GM19463 (cell line): ENCODE results near the gene ADAMTS17.

Experiments used
- ATAC-seq: cut with Tn5 transposase; IDR thresholded peaks from one replicate; pipeline ENCODE4 v1.9.1; 2021; ENCODE audit warnings: mild to moderate bottlenecking, moderate library complexity; ENCODE audit not compliant: unreplicated experiment

Gene ADAMTS17

DNA sequence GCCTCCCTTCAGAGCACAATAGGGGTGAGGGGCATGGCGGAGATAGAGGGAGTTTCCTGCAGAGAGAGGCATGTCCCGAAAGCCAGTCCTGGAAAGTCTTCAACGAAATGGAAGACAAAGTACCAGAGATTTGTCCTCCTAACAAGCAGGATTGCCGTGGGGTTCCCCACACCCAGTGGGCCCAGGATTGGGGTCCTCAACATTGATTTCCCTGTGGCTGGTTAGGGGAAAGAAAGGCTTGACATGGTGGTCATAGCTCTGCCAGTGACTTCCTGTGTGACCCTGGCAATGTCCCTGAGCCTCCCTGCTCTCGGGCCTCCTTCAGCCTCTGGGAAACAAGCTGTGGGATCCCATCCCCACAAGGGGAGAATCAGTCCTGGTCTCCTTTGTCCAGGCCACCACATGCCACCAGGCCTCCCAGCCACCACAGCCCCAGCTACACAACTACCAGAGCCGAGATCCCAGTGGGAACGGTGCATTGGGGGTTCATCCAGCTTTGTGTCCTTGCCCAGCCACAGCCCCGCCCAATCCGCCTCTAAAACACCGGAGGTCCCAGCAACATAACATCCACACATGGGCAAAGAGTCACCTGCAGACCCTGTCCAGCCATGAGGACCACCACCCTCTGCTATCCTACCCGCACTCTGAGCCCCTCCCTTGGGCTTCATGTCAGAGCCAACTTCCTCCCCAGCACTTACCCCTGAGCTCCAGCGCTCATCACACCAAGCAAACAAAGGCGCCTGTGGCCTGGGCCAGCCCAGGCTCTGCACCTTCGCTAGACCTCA is 63.0 kb downstream of the ADAMTS17 start:
- no peak for ATAC-seq

DNA sequence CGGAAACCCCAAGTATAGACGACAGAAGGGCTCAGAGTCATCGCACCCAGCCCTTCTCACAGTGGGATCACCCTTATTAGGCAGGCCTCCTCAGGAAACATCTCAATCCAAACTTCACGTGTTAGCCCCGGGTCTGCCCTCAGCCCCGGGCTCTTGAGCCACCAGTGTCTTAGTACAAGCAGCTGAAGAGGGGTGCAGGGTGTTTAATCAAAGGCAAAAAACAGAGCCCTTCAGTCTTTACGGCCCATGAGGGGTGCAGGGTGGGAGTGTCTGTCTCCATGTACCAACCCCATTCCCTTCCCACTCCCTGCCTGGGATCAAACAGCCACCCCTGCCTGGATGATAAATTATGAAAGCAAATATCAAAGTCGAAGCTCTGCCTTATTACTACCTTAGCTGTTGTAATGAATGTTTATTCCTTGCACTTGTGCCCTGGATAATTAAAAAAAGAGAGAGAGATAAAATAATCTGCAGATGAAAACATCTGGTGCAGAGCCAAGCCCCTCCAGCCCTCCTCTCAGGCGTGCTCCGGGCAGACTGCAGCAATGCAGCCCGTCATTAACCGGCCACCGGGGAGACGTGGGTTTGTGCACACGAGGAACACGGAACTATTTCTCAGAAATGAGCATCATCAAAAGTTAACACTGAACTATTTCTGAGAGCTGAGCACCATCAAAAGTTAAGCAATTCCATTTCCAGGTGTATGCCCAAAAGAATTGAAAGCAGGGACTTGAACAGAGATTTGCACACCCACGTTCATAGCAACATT is 64.5 kb downstream of the ADAMTS17 start:
- ATAC-seq, result no peak

DNA sequence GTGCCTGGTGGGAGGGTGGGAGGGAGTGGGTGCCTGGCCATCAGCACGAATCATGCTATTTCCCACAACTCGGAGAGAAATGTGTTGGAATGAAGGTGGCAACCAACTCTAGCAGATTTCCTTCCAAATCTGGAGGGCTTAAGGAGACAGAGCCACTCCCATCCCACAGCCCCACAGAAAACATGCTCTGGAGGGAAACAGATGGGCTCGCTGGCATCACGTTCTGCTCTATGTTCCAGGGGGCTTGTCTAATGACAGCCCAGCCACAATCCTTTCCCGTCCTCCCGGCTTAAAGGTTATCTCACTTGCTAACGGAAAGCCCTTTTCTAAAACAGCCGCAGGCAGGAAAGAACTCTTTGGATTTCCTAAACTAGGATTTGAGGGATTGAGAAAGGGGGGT is 65.3 kb downstream of the ADAMTS17 start:
- ATAC-seq, result no peak

DNA sequence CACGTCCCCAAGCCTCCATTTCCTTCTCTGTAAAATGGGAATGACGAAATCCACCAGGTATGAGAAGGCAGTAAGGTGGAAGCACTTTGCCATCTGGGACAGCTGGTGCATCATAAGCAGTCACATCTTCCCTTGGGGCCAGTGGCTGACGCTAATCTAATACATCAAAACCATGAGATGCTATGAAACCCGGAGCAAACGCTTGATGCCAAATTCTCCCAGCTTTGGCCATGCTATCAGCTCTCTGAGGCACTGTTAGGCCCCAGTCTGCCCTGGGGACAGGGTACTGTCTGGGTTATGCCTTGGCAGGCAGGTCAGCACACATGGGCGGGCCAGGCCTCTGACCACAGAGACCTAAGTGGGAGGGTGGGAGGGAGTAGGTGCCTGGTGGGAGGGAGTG is 66.1 kb downstream of the ADAMTS17 start:
- no peak for ATAC-seq

DNA sequence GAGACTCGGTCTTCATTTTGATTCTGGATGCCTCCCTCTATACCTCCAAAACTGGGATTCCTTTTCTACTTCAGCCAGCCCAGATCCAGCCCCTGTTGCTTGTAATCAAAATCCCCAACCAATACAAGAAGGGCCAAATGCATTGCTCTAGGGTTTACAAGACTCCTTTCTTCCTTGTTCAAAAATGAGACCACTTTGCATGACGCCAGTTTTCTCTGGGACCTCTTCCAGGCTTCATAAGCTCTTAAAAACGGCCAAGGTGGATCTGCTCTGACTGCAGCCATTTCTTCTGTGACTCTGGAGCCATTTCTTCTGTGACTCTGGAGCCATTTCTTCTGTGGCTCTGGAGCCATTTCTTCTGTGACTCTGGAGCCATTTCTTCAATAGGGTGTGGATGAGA is 71.9 kb downstream of the ADAMTS17 start:
- ATAC-seq, result no peak

DNA sequence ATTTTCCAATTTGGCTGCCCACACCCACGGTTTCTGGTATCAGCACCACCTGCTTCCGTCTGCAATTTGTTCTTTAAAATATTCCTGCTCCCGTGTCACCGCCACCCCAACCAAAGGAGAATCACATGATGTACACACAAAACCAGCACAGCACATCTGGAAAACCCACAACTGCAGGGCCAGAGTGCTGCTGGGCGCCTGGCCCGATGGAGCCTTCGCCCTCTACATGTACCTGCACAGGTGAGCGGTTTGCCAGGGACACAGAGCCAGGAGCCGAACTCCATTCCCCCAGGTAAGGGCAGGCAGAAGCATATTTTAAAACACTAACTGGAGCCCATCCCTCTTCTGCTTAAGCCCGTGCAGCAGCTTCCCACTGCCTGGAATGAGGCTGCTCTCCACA is 75.6 kb downstream of the ADAMTS17 start:
- no peak for ATAC-seq

DNA sequence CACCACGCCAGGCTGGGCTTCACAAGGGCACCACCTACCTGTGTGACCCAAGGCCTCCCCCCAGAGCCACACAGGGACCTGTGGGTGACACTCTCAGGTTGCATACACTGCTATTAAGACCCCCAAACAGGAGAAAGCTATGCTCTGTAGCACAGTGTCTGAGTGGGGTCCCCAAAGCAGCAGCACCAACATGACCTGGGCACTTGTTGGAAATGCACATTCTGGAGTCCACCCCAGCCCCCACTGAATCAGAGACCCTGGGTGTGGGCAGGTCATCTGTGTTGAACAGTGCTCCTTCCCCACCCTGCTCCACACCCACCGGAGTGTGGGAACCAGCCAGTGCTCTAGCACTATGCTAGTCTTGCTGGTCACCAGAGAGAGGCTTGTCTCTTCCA is 76.1 kb downstream of the ADAMTS17 start:
- ATAC-seq, result no peak

DNA sequence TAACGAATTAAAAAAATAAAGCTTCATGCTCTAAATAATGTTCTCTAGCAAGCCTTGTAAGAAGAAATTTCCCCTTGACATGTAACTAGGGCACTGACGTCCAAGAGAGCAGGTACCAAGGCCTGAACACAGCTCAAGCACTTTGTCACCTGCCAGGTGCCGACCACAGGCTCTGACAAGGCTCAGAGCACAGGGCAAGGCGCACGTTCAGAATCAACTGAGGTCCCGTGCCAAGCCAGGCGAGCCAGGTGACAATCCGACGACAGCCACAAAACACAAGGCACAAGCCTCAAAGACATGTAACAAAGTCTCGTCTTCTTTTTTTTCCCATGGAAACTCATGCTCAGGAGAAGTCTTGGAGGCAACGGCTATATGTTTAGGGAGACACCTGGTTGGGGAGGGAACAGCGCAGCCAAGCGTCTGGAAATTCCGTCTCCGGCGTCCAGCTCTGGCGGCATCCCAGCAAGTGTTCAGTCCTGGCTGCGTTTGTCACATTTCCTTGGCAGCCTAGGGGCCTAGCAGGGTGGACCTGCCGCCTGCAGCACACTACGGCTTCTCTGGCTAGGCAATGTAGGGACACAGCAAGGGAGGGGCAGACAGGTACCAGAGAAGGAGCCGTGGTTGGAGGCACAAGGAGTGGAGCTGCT is 76.7 kb downstream of the ADAMTS17 start:
- ATAC-seq, result no peak

DNA sequence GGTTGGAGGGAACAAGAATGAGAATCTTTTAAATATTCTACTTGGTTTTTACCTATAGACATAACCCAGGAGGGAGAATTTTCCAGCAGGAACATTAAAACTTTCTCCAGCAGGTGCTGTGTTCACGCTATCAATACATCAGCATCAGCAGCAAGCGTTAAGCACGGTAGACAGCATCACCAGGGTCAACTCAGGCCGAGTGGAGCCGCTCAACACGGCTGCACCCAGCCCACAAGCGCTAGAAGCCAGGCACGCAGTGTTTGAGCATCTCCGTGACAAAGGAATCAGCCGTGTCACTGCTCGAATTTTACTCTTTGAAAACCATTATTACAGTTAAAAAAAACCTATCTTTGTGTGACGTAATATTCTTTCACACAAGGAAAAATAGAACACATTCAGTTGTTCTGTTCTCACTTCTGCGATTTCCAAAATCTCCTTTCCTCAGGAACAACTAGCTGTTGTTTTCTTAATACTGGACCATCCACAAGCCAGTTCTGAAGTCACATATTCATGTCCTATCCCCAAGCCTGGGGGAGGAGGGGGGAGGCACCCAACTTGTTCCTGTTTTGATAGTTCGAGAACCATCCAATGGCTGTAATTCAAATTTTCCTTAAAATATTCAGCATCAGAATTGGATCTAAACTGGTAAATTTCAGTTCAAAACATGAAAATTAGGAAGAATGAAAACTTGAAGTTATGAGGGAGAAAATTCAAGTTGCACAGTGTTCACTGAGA is 77.9 kb downstream of the ADAMTS17 start:
- no peak for ATAC-seq

DNA sequence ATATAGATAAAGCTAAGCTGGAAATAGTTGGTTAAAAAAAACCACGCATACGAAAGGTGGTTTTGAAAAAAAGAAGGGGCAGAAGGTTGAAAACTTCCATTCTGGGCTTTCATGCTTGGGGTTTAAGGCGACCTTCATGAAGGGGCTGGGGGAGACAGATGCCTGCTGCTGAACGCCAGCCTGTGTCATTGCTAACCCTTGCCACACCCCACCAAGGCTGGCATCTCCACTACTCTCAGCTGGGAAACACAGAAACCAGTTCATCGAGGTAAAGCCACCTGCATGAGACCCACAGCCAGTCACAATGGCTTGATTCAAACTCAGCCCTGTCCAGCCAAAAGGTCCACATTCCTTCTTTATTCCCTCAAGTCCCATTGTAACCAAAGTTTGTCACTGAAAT is 78.7 kb downstream of the ADAMTS17 start:
- ATAC-seq, result no peak

DNA sequence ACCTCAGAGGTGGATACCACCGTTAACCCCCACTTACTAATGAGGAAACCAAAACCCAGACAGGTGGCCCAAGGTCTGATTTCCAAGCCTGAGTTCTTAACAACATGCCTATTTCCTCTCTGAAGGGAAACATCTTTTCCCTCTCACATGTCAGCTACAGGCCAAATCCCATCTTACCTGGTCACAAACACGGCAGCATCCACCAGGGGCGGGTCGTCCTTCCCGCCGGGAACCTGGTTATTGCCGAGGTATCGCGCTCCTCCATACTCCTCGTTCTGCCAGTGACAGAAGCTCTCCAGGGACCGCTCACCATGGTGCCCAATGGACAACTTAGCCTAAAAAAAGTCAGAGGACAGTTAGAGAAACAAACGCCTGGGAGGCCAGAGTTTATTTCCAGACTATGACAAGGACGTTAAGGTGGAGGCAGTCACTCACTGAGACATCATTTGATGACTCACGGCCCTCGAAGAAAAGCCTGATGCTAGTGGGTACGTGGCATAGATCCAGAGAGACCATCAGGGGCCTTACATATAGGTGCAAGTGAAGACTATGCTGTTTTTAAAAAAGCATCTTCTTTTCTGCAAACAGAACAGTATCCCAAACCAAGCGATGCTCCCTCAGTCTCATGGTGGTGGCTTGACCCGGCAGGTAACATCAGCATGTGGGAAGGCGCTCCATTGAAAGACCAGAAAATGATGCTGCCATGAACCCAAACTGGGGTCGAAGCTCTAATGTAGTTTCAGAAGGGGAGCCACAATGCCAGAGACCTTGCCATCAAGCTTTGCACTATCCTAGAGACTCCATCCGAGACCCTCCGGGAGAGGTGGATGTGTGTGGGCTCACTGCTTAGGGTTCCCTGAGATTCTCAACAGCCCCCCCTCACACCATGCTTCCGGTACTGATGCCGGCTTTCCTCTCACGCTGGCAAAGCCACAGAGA is 80.2 kb downstream of the ADAMTS17 start:
- ATAC-seq, result no peak

DNA sequence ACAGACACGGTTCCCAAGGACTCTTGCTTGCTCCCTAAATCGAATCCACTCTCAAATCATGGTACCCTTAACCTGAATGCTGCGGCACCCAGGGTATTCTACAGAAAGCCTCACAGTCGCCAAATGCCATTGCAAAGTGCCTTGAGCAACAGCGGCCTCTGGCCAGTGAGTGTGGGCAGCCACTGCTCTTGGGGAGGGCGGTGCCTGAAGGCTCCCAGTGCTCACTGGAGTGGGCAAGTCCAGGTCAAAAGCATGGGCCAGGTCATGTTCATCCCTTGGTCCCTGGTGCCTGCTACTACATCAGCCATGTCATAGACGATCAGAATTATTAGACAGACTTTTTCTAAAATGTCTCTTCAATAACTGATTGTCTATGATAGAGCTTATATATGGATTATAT is 82.5 kb downstream of the ADAMTS17 start:
- no peak for ATAC-seq

DNA sequence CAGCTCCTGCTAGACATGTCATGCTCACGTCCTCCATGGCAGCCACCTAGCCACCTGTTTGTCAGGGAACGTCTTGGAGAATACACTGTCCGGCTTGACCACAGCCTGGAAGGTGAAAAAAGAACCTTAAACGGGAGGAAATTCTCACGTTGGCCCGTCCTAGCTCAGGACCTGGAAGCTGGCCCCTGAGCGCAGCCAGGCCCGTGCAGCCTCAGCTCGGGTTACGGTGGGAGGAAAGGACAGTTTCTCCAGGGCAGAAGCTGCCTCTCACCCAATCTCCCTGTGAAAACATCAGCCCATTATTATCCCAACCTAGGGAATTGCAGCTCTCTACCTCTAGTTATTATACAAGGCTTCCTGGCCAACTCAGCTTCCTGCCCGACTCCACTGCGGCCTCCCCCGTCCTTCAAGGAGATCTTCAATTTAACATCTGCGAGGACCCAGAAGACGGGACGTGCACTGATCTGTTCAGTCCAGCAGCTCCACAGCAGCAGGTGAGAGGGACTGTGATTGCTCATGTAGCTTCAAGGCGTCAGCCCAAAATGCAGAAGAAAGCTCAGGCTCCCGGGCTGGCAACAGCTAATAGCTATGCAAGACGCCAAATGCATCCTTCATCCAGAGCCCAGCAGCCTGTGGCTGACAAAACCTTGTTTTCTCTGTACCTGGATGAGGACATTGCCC is 84.7 kb downstream of the ADAMTS17 start:
- no peak for ATAC-seq

DNA sequence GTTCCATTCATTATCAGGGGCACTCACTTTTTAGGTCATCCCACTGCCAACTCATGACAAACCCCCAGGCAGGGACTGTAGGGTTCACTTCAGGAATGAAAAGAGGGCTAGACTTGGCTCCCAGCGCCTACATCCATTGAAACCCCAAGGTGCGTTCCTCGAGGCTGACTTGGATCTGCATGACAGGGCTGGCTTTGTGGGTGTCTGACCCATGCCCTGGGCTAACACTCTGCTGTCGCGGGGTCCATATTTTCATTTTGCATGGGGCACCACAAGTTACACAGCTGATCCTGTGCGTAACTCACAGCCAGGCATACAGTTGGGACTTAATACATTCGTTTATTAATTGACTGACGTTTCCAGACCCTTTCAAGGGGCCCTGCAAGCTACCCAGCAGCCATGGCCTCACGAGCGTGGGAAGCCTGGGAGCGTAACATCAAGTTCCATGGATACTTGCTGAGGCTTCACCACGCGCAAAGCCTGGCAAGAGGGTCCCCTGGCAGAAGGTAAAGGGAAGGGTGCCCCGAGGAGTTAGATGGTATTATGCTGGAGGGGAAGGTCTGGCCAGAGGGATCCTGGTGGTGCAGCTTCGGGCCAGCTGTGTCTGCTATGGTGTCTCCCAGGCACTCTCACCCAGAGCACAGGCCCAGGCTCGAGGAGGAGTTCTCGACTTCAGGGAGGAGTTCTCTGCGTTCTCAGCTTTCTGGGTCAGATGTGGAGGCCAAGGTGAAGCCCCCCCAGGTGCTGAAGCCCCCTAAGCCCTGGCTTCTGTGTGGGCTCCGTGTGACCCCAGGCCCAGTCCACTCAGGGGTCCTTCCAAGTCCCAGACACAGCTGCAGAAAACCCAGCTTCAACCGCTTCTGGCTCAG is 85.4 kb downstream of the ADAMTS17 start:
- ATAC-seq, result no peak

DNA sequence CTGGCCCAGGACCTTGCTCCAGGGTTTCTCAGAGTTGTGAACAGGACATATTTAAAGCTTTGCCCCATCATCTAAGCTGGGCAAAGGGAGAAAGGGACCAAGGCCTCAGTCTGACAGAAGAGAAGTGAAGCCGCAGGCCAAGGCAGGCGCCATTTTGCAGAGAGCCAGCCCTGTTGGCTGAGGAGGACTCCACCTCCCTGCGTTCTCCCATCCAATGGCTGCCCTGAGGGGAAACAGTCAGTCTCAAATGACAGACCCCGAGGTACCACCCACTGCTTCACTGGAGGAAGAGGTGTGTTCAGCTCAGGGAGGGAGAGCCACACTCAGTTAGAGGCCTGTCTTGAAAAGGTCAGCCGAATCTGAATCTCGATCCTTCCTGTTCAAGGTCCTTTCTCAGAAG is 86.1 kb downstream of the ADAMTS17 start:
- no peak for ATAC-seq

DNA sequence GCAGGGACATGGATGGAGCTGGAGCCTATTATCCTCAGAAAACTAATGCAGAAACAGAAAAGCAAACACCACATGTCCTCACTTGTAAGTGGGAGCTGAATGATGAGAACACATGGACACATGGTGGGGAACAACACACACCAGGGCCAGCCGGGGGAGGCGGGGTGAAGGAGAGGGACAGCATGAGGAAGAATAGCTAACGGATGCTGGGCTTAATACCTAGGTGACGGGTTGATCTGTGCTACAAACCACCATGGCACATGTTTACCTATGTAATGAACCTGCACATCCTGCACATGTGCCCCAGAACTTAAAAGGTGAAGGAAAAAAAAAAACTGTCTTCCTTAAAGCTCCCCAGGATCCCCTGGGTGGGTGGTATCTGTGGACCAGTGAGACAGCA is 87.1 kb downstream of the ADAMTS17 start:
- no peak for ATAC-seq

DNA sequence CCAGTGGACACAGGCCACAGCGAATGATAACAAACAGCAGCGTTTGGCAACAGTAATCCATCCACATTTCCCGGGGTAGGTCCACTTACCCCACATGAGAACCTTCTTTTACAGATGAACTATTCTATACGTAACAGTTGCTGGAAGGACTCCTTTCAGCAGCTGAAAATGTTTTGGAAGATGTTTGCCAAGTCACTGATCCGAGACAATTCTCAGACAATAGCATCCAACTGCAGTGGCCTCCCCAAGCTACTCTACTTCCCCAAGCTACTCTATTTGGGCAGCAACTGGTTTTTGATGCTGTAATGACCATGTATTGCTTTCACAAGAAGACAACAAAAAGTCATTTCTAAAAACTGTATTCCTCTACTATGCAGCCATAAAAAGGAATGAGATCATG is 87.5 kb downstream of the ADAMTS17 start:
- no peak for ATAC-seq

DNA sequence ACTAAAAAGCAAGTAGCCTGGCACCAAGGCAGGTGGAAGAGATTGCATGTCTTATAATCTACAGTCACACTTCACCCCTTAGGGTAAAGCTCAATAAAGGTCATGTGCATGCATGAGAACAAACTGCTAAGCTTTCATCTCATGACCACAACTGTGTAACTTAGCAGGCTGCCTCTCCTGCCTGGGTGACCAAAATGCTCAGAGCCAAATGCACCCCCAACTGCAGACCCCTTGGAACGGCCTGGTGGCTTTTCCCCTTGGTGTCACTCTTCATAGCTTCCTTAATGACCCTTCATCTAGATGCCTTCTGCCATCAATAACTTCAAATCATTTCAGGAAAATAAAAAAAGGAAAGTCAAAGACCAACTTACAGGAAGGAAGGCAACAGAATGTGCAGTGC is 88.1 kb downstream of the ADAMTS17 start:
- no peak for ATAC-seq
